GM10847 (cell line): ENCODE data around the gene PHLDA3.

Experiments used
- POLR2A ChIP-seq: IDR thresholded peaks from 2 replicates; pipeline ENCODE4 v1.6.1; 2011; ENCODE audit not compliant: insufficient read length; ENCODE audit errors: extremely low read depth

The PHLDA3 gene

DNA sequence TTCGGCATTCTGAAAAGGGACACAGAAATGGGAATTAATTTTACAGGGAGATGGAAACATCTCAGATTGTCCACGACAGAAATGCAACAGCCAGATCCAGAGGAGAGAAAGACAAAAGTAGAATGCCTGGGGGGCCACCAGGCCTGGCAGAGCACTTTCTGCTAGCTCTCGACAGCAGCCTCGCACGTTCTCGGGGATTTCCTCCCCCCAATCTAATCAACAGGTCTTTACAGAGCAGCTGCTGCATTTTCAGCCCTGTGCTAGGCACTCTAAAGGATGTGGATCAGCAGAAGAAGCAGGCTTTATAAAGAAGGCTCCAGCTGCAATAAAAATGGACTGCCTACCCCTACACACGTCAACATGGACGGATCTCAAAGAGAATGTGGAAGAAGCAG is 27.3 kb upstream of the PHLDA3 start:
- TF ChIP-seq POLR2A = no peak

DNA sequence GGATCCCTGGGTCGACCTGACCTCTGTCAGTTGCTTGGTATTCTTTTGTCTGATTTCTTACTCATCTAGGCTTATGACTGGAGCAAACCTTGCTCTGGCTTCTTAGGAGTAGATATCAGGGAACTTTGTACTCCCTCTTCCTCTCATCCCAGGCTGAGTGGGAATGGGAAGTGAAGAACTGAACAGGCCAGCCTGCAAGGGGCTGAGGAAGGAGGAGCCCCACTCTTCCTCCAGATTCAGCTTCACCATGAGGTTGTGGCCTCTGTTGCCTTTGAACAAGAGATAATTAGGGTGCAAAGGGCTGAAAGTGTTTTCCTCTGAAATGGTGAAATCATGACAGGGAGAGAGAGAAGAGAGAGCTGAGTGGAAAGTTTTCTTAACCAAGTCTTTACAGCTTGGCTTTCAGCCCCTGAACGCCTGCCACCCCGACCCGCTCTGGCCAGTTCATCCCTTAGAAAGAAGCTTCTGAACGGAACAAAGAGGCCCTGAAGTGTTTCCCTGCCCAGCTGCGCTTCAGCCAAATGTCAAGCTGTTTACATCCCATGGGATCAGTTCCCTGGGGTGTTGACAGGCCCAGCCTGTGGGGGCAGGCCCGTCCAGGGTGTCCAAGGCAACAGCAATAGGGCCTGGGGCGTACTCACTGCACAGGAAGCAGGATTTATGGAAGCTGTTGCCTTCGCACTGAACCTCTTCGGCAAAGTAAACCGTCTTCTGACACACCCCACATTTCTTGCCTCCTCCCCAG is 26.7 kb upstream of the PHLDA3 start:
- TF ChIP-seq POLR2A = no peak

DNA sequence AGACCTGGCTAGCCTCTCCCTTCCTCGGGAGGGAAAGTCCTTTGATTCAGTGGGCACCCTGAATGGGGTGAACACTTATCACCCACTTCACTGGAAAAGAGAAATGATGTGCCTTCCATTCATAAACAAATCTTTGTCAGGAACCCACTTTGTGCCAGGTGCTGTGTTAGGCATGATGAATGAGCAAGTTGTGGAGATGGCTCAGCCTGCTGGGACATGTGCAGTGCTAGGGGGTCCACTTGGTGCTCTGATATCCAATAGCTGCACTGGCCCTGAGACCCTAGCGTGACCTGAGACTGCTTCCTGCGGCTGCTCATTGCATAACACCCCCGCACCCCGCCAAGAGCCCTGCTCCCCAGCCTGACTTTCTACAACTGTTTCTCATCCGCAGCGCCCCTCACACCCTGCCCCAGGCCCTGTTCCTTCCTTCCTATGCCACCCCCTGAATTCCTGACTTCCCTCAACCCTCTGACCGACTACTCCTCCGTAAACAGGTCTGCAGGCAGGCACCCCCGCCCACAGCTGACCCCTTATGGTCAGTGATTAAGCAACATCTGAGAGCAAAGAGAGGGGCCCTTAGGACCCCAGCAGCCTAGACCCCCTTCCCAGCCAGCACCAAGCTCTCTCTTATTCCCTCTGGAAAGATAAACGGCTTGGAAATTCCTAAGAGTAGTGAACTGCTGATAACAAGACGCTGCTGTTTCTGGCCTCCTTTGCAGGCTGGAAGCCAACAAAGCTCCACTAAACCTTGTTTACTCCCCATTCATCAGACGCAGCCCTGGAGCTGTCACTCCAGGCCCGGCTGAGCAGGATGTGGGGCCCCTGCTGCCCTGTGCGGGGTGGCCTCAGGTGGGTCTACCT is 25.0 kb upstream of the PHLDA3 start:
- TF ChIP-seq POLR2A = no peak

DNA sequence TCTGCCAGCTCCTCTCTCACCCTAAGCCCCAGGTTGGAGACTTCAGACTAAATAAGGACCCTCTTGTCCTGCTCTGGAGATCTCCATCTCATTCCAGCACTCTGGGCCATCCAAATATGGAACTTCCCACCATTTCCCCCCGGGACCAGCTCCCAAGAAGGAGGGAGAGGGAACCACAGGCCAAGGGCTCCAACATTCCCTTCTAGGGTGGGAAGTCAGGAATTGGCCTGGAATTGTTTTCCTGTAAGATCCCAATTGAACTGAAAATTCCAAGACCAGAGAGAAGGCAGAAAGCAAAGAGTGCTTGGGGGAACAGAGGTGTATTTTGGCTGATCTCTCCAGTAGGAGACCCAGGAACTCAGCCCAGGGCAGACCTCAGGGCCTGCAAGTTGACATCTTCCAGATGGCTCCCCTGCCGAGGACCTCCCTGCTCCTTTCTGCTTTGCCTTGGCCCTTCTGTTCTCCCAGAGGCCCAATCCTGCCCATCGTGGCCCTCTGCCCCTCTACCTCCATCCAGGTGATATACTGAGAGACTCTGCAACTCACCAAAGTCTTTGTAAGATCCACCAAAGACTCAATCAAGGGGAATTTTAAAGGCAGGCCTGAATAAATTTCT is 23.0 kb upstream of the PHLDA3 start:
- TF ChIP-seq POLR2A = no peak

DNA sequence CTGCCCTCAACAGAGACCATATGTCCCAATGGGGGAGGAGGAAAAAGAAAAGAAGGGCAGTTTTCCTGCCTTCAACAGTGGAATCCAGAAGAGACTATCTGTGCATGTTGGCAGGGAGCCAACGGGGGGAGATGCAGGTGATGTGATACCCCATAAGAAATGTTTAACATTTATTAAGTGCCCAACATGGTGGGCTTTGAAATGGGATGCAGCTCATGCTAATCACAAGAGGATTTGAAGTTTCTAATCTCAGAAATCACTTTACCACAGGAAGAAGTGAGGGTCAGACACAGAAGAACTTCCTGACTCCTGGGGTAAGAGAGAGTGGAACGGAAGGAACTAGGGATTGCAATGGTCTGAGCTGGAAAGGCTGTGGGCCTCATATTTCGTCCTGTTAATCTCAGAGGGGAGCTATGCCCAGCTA is 21.7 kb upstream of the PHLDA3 start:
- TF ChIP-seq POLR2A = no peak

DNA sequence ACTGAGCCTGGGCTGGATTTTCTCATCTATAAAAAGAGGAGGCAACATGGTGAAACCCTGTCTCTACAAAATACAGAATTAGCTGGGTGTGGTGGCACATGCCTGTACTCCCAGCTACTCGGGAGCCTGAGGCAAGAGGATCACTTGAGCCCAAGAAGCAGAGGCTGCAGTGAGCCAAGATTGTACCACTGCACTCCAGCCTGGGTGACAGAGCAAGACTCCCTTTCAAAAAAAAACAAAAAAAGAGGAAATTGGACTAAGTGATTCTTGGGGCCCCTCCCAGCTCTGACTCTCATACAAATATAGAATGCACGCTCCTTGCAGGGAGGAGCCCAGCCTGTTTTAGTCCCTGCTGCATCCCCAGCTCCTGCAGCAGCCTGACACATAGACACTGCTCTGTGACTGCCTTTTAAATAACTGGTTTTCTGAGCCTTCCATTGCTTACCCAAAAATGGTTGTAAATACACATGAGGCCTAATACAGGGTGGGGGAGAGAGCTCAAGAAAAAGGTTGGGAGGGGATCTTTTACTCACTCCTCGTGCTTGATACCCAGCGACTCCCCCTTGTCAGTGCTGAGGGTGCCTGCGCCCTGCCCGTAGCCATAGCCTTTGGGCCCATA is 20.8 kb upstream of the PHLDA3 start:
- no peak for TF ChIP-seq POLR2A

DNA sequence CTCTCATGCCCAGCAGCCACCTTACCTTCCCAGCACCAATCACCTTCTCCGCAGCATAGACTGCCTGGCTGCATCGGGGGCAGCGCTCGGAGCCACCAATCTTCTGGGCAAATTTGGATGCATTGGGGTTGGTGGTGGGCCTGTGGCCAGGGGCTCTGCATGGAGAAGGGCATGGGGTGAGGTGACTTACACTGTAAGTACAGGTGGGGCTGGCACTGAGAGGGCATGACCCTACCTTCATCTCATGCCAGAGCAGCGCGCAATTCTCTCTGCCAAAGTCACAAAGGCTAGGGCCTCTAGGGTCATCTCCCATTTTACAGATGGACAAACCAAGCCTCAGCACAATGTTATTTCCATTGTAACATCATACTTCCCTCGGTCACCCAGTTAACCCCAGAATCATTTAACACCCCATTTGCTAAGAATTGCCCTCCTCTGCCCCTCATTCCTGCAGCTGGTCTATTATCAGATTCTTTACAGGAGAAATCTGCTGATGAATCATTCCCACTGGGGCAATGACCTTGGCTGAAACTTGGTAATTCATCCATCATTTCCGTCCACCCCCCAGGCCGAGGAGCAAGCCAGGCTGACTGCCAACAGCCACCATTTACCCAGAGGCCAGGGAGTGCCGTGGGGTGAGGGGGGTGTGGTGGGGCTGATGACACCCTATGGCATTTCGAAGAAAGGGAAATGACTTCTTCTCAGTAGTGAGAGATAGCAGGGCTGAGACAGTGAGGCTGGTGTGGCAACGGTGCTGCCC is 20.0 kb upstream of the PHLDA3 start:
- TF ChIP-seq POLR2A = no peak

DNA sequence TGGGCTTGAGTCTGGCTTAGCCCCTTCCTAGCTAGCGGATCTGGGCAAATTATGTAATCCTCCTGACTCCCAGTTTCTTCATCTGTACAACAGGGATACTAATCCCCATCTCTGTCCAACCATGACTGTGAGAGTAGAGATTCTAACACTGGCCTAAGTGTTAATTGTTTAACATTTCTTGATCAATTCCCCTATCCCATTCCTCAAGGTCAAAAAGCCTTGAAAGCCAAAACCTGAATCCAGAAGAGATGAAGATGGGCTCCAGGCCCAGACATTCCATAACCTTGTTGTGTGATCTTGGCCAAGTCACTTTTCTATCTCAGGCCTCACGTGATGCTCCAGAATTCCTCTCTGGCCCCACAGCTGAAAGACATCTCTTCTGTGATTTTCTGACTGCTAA is 18.8 kb upstream of the PHLDA3 start:
- TF ChIP-seq POLR2A = no peak

DNA sequence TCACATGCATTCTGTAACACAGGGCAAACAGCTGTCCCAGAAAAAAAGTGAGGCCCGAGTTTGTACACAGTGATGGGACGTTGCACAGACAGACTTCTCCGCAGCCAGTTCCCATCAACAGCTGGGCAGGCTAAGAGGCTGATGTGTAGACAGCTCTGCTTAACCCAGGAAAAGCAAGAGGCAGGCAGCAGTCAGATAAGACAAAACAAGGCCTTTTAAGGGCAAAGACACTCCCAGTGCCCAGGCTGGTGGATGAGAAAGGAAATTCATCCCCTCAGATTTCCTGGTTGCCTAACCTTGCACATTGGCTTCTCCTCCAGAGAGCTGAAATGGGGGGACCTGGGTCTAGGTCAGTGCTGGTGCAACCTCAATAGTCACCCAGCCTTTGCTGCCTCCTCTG is 17.2 kb upstream of the PHLDA3 start:
- TF ChIP-seq POLR2A = no peak

DNA sequence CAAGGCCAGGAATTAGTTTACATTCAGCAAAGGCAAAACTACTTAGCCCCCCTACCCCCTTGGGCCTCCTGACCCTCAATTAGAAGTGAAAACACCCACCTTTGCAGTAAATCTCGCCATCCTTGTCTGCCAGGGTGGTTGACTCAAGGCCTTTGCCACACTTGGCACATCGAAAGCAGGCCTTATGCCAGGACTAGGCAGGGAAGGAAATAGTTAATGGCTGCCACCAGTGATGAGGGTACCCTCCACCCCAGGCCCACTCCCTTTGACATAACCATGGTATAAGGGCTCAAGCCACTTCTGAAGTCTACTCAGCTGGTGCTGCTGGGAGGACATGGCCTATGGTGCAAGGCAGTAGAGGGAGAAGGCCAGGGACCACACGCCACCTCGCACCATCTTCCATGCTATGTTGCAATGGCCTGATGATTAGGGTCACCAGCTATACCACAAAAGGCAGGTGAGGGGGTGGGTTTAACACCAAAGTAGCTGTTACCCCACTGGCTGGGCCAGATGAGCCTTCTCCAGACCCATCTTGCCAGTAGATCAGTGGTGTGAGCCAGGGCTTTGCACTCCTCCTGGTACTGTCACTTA is 16.3 kb upstream of the PHLDA3 start:
- TF ChIP-seq POLR2A = no peak

DNA sequence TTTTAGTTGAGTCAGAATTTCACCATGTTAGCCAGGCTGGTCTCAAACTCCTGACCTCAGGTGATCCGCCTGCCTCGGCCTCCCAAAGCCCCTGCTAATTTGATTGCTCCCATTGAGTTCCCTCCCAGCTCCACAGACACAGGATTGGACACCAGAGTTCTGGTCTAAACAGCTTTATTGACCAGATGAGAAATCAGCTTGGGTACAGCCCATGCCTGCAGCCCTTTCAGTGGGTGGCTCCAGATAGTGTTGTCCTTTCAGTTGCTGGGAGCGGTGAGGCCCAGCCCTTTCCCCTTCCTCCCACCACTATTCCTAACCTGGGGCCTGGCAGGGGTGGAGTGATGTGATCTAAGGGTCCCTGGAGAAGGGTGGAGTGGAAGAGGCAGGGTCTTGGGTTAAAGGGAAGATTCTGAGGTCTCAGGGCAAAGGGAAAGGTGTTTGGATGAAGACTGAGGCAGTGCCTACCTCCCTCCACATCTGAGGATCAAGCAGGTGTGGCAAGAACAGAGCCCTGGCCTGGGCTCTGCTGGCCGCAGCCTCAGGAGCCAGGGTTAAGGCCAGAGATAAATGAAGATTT is 14.5 kb upstream of the PHLDA3 start:
- no peak for TF ChIP-seq POLR2A

DNA sequence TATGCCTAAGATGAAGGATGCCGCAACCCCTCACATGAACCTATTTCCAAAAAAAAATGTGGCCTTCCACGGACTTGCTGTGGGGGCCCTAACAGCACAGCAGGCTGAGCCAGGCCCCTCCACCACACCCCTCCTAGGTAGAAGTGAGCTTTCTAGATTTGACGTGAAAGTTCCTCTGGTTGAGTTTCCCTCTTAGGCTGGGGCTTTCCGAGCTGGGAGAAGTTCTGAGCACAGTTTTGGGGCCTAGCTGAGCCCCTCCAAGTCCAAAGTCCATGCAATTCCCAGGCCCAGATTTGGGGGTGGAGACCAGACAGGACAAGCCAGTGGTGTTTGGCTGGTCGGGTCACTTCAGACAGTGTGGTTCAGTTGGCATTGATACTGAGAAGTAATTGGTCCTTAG is 13.8 kb upstream of the PHLDA3 start:
- no peak for TF ChIP-seq POLR2A

DNA sequence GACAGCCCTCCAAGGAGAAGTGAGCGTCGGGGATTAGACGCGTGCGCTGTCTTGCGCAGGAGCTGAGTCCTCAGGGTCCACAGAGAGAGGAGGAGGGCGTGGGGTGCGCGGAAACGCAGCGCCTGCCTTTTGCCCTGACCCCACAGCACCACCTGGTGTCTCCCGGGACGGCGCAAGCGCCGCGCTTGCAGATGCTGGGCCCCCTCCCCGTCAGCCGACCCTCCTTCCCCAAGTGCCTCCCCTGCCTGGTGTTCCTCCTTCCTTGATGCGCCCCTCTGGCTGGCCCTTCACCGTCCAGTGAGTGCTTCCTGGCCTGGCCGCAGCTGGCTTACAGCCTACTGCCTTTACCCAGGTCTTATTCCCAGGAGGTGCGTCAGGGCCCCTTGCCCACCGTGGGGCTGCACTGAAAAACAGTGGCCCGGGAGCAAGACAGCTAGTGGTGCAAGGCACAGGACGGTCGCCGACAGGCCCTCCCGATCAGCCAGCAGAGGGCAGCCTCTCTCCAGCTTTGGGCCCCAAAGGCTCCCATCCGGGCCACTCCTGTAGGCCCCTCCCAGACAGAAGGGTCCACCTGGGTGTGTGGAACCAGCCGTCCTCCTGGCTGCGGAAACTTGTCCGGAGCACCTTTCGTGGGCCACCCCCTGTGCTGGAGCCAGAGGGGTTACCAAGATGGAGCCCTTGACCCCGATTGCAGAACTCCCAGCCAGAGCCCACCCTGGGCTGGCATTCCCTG is 12.9 kb upstream of the PHLDA3 start:
- TF ChIP-seq POLR2A = no peak

DNA sequence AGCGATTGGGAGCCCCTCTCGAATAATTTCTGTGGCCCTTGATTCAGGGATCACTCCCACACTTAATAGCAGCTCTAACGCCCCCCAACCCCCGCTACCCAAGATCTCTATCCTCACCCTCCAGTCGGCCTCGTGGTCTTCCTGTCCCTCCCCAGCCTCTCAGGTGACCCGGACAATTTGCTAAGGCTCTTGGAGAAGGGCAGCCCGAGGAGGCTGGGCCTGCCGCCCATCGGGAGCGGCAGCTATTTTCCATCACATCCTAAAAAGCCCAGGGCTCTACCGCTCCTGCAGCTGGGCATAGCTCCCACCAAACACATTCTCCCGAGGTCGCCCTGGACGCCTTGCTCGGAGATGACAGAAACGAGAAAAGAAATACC is 12.0 kb upstream of the PHLDA3 start:
- TF ChIP-seq POLR2A = no peak
